Superior temporal gyrus (tissue), 1 donor: ENCODE results near the gene BPIFB6.
"Not testable (repeated sequence)": the region's sequence is repeated elsewhere in the genome, so short reads cannot be mapped to it uniquely, and the experiment has no call there.

Experiments
- DNase-seq: peaks from one replicate; pipeline ENCODE4 v3.0.0-alpha.2; 2016; ENCODE audit errors: extremely low spot score

The BPIFB6 gene

GRCh38 chr20:33027769-33028751 lies 3.4 kb upstream of the BPIFB6 start:
- no peak for DNase-seq

- DNase-seq: no peak
Observed at GRCh38 chr20:33028875-33029274, 2.6 kb upstream of the BPIFB6 start.

GRCh38 chr20:33030076-33030475 lies 1.4 kb upstream of the BPIFB6 start:
- DNase-seq: no peak

GRCh38 chr20:33030569-33030968 lies 879 bp upstream of the BPIFB6 start:
- DNase-seq: no peak

GRCh38 chr20:33032555-33032954 lies 1.1 kb downstream of the BPIFB6 start:
- DNase-seq: no peak

- no peak for DNase-seq
Observed at GRCh38 chr20:33033381-33033780, 1.9 kb downstream of the BPIFB6 start.

- DNase-seq: no peak
Observed at GRCh38 chr20:33034115-33034514, 2.7 kb downstream of the BPIFB6 start.

GRCh38 chr20:33034901-33035492 lies 3.5 kb downstream of the BPIFB6 start:
- no peak for DNase-seq

GRCh38 chr20:33037456-33037855 lies 6.0 kb downstream of the BPIFB6 start:
- no peak for DNase-seq

- no peak for DNase-seq
Observed at GRCh38 chr20:33038243-33038642, 6.8 kb downstream of the BPIFB6 start.

- DNase-seq: no peak
Observed at GRCh38 chr20:33042430-33042829, 11.0 kb downstream of the BPIFB6 start.

- no peak for DNase-seq
Observed at GRCh38 chr20:33042983-33043730, 11.7 kb downstream of the BPIFB6 start.

GRCh38 chr20:33043731-33044181 lies 12.3 kb downstream of the BPIFB6 start:
- DNase-seq: no peak

GRCh38 chr20:33045129-33045721 lies 13.8 kb downstream of the BPIFB6 start:
- not testable (repeated sequence) for DNase-seq

GRCh38 chr20:33046412-33046811 lies 15.0 kb downstream of the BPIFB6 start:
- DNase-seq: no peak

GRCh38 chr20:33051333-33051732 lies 19.9 kb downstream of the BPIFB6 start:
- no peak for DNase-seq

- DNase-seq: no peak
Observed at GRCh38 chr20:33053291-33054106, 22.1 kb downstream of the BPIFB6 start, which contains the start of gene BPIFB3. TSS of gene BPIFB3 (plus strand) at chr20:33053903. CDS start at chr20:33055436, 1,533 bp downstream.

GRCh38 chr20:33054381-33054780 lies 22.9 kb downstream of the BPIFB6 start:
- DNase-seq: no peak

GRCh38 chr20:33054791-33055190 lies 23.3 kb downstream of the BPIFB6 start:
- DNase-seq: no peak

GRCh38 chr20:33059136-33059535 lies 27.7 kb downstream of the BPIFB6 start:
- no peak for DNase-seq
